ENCODE results near the gene SOX14.

SOX14 gene

GRCh38 chr3:137764001-137764433 is at the start of gene SOX14:
TSS of gene SOX14 (plus strand) at chr3:137764315. CDS start at chr3:137764785, 470 bp downstream.
- no peak for TF ChIP-seq ARNTL (CRISPR knock-in tag; IDR thresholded peaks at IDR 0.05; ENCODE audit: borderline replicate concordance, low read depth)
- no peak for TF ChIP-seq TCF4 (CRISPR knock-in tag; IDR thresholded peaks at IDR 0.05; ENCODE audit: borderline replicate concordance)
- TF ChIP-seq CSRNP3 (CRISPR knock-in tag; IDR thresholded peaks at IDR 0.05), result no peak
- no peak for TF ChIP-seq ESRRG (CRISPR knock-in tag; IDR thresholded peaks at IDR 0.05)
- no peak for TF ChIP-seq CREB5 (CRISPR knock-in tag; IDR thresholded peaks at IDR 0.05; ENCODE audit: low read depth)
- no peak for TF ChIP-seq RARB (CRISPR knock-in tag; IDR thresholded peaks at IDR 0.05)
- TF ChIP-seq ISL1 (CRISPR knock-in tag; IDR thresholded peaks at IDR 0.05), result no peak
- no peak for TF ChIP-seq TOX (CRISPR knock-in tag; IDR thresholded peaks at IDR 0.05; ENCODE audit: borderline replicate concordance)
- no peak for ATAC-seq

GRCh38 chr3:137714551-137714950 is 49.6 kb upstream of the SOX14 start:
- TF ChIP-seq ZFP30 (CRISPR knock-in tag; IDR thresholded peaks at IDR 0.05) (no peak), CSDC2 (CRISPR knock-in tag; IDR thresholded peaks at IDR 0.05) (no peak), POU6F1 (CRISPR knock-in tag; IDR thresholded peaks at IDR 0.05; ENCODE audit: borderline replicate concordance, low read depth) (no peak)
- no peak for ATAC-seq

GRCh38 chr3:137724240-137724639 is 39.9 kb upstream of the SOX14 start:
- ATAC-seq, result no peak
- no peak for TF ChIP-seq SNAI2 (CRISPR knock-in tag; IDR thresholded peaks at IDR 0.05)
- no peak for TF ChIP-seq ZNF565 (CRISPR knock-in tag; conservative IDR thresholded peaks at IDR 0.05; ENCODE audit: low read depth)
- TF ChIP-seq BACH2 (CRISPR knock-in tag; IDR thresholded peaks at IDR 0.05; ENCODE audit: borderline replicate concordance), result no peak
- no peak for TF ChIP-seq PATZ1 (CRISPR knock-in tag; IDR thresholded peaks at IDR 0.05; ENCODE audit: borderline replicate concordance)
- no peak for TF ChIP-seq ZFP30 (CRISPR knock-in tag; IDR thresholded peaks at IDR 0.05)
- TF ChIP-seq ISL1 (CRISPR knock-in tag; IDR thresholded peaks at IDR 0.05), result no peak
- TF ChIP-seq GLIS3 (CRISPR knock-in tag; IDR thresholded peaks at IDR 0.05), result no peak
- no peak for TF ChIP-seq CREB5 (CRISPR knock-in tag; IDR thresholded peaks at IDR 0.05; ENCODE audit: low read depth)
- TF ChIP-seq CSRNP3 (CRISPR knock-in tag; IDR thresholded peaks at IDR 0.05), result no peak
- TF ChIP-seq PPARA (CRISPR knock-in tag; IDR thresholded peaks at IDR 0.05; ENCODE audit: borderline replicate concordance), result no peak
- no peak for TF ChIP-seq CSDC2 (CRISPR knock-in tag; IDR thresholded peaks at IDR 0.05)
- TF ChIP-seq TOX (CRISPR knock-in tag; IDR thresholded peaks at IDR 0.05; ENCODE audit: borderline replicate concordance), result no peak
- no peak for TF ChIP-seq OSR1 (CRISPR knock-in tag; IDR thresholded peaks at IDR 0.05)
- TF ChIP-seq RARB (CRISPR knock-in tag; IDR thresholded peaks at IDR 0.05), result no peak
- no peak for TF ChIP-seq ZNF70 (CRISPR knock-in tag; IDR thresholded peaks at IDR 0.05)
- TF ChIP-seq ESRRG (CRISPR knock-in tag; IDR thresholded peaks at IDR 0.05), result no peak
- no peak for TF ChIP-seq ARNTL (CRISPR knock-in tag; IDR thresholded peaks at IDR 0.05; ENCODE audit: borderline replicate concordance, low read depth)
- TF ChIP-seq TSHZ2 (CRISPR knock-in tag; IDR thresholded peaks at IDR 0.05), result no peak
- TF ChIP-seq ZFP3 (CRISPR knock-in tag; IDR thresholded peaks at IDR 0.05), result no peak
- TF ChIP-seq POU6F1 (CRISPR knock-in tag; IDR thresholded peaks at IDR 0.05; ENCODE audit: borderline replicate concordance, low read depth), result no peak

All from SK-N-SH treated with all-trans-retinoic acid at 6 μM for 48 hours (cell line).